C4-2B (cell line): ENCODE measurements around the gene KIF23.

Experiments
- CTCF ChIP-seq: fragments of 450-650 bp; conservative IDR thresholded peaks from 2 replicates; pipeline ENCODE4 v1.5.1; 2017; ENCODE audit warnings: mild to moderate bottlenecking
- ZFX ChIP-seq: fragments of 450-650 bp; IDR thresholded peaks from 2 replicates; pipeline ENCODE4 v1.6.1; 2017

- TF ChIP-seq CTCF, result no peak
- no peak for TF ChIP-seq ZFX
Observed at GRCh38 chr15:69412274-69412673, 1.9 kb upstream of the KIF23 start.
